22Rv1 (cell line): Measurements from ENCODE around the gene TRIP10.
A peak's percentile ranks its signal among the peaks of the same experiment; 100 is the strongest.

ENCODE experiments used
- H3K27ac ChIP-seq: fragments of 450-650 bp; 2 replicates; pipeline ENCODE4 v1.5.1; 2017
- CTCF ChIP-seq: fragments of 450-650 bp; IDR thresholded peaks from 2 replicates; pipeline ENCODE4 v1.5.1; 2017; ENCODE audit warnings: mild to moderate bottlenecking
- ZFX ChIP-seq: fragments of 450-650 bp; IDR thresholded peaks from 2 replicates; pipeline ENCODE4 v1.6.1; 2017; ENCODE audit warnings: antibody characterized with exemption, borderline replicate concordance

Gene TRIP10

DNA sequence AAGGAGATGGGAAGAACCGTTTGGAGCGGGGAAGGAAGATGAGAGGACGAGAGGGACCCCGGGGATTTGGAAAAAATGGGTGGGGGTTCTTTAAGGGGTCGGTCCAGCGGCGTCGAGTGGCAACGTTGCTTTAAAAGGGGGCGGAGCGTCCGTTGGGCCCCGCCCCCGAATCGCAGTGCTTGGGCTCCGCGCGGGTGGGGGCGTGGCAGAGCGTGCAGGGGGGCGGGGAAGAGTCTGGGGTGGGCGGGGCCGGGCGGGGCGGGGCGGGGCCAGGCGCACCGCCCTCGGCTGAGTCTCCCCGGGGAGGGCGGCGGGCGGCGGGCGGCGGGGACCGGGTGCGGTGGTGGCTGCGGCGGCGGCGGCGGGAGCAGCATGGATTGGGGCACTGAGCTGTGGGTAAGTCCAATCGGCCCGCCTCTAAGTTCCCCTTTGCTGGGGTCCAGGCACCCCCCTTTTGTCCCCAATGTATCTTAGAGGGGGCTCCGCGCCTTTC is at the start of gene TRIP10:
TSS of gene TRIP10 (plus strand) at position 291 of the 493 bp plus-strand sequence. CDS start at position 373, 82 bp downstream.
- peak within 1 kb of the TSS; percentile 83 for H3K27ac ChIP-seq
- TF ChIP-seq CTCF (no peak), ZFX (no peak)

- TF ChIP-seq CTCF (no peak), ZFX (no peak)
- no peak overlapping the region for H3K27ac ChIP-seq
Observed at GRCh38 chr19:6690160-6690885, 49.2 kb upstream of the TRIP10 start.

GRCh38 chr19:6691342-6691741 is 48.1 kb upstream of the TRIP10 start:
- no peak overlapping the region for H3K27ac ChIP-seq
- TF ChIP-seq CTCF (no peak), ZFX (no peak)

DNA sequence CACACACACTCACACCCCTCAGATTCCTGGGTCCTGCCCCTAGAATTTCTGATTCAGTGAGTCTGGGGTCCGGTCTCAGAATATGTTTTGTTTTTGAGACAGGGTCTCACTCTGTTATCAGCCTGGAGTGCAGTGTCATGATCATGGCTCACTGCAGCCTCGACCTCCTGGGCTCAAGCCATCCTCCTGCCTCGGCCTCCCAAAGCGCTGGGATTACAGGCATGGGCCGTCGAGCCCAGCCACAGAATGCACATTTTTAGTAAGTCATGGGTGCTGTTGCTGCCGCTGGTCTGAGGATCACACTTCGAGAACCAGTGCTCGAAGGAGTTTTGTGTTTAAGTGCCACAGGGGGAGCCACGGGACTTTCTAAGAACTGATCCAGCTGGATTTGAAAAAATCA is 47.5 kb upstream of the TRIP10 start:
- no peak for TF ChIP-seq ZFX
- TF ChIP-seq CTCF: no peak
- H3K27ac ChIP-seq: no peak overlapping the region

GRCh38 chr19:6693056-6693471 is 46.4 kb upstream of the TRIP10 start:
- TF ChIP-seq ZFX (no peak), CTCF (no peak)
- H3K27ac ChIP-seq: no peak overlapping the region

GRCh38 chr19:6693681-6694080 is 45.8 kb upstream of the TRIP10 start:
- no peak overlapping the region for H3K27ac ChIP-seq
- TF ChIP-seq ZFX (no peak), CTCF (no peak)

DNA sequence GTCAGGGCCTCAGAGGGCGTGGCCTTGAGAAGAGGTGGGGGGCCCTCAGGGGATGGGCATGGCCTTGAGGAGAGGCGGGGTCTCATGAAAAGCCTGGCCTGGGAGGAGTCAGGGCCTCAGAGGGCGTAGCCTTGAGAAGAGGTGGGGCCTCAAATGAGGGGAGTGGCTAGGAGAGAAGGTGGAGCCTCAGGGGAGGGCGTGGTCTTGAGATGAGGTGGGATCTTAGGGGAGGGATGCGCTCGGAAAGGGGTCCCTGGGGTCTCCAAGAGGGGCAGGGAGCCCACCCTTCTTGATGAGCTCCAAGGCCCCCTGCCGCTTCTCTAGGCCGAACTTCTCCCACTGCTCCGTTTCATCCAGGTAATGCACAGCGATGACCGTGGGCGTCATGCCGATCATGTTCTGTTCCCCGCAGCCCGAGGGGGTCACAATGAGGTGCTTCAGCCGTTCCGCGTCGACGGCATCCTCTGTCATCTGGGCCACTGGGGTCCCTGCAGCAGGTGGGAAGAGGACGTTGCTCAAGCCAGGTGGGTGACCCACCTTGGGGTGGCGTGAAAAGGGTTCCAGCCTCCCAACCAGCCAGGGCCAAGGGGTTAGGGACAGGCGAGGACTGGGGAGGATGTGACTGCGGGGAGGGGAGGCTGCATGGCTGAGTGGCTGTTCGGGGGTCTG is 45.2 kb upstream of the TRIP10 start:
- no peak overlapping the region for H3K27ac ChIP-seq
- TF ChIP-seq ZFX (no peak), CTCF (no peak)
